GM21825 (cell line): Measurements from ENCODE around the gene MOB2.

Source experiments
- ATAC-seq: cut with Tn5 transposase; IDR thresholded peaks from one replicate; pipeline ENCODE4 v1.9.1; 2021; ENCODE audit warnings: mild to moderate bottlenecking, moderate library complexity; ENCODE audit not compliant: unreplicated experiment

MOB2 gene

GRCh38 chr11:1422481-1422880 is 64.1 kb downstream of the MOB2 start:
- no peak for ATAC-seq

GRCh38 chr11:1421291-1421690 is 65.3 kb downstream of the MOB2 start:
- no peak for ATAC-seq

- no peak for ATAC-seq
Measured at GRCh38 chr11:1419811-1420210, 66.8 kb downstream of the MOB2 start.
